Measurements from ENCODE around the gene GOLGA6D. TPM values are rescaled to one million over a fixed set of nuclear protein-coding genes. Genes with fewer than 3 reads are reported as not detected.

Gene GOLGA6D
- not detected in 2 replicates for total RNA-seq

GRCh38 chr15:75282572-75282971, at the start of gene GOLGA6D:
Gene GOLGA6D (plus strand): TSS chr15:75282835. CDS start chr15:75282876, 41 bp downstream.

GRCh38 chr15:75258034-75258433, 24.6 kb upstream of the GOLGA6D start, which contains the start of gene GOLGA6C:
Gene GOLGA6C (plus strand): TSS chr15:75258334. CDS start chr15:75258599, 265 bp downstream.

GRCh38 chr15:75335705-75336355, 53.2 kb downstream of the GOLGA6D start, which contains the start of gene COMMD4:
Gene COMMD4 (plus strand): TSS chr15:75336063. CDS start chr15:75336090, 27 bp downstream.

Other genes starting within 250 kb of the GOLGA6D start
- gene C15orf39, start 81.0 kb upstream of the GOLGA6D start, total RNA-seq, result 15.3 and 22.6 TPM in 2 replicates
- gene GOLGA6C, start 24.5 kb upstream of the GOLGA6D start, total RNA-seq, result not detected in 2 replicates
- gene COMMD4, start 53.2 kb downstream of the GOLGA6D start, total RNA-seq, result 136 and 167 TPM in 2 replicates
- 3.1 and 20.2 TPM in 2 replicates for gene NEIL1, start 64.2 kb downstream of the GOLGA6D start, total RNA-seq
- gene MAN2C1, start 85.8 kb downstream of the GOLGA6D start, total RNA-seq, result 62.9 and 104 TPM in 2 replicates
- 33.0 and 34.9 TPM in 2 replicates for gene SIN3A, start 168.9 kb downstream of the GOLGA6D start, total RNA-seq